Measurements from ENCODE around the gene ZDHHC13.

Gene ZDHHC13, protein sequence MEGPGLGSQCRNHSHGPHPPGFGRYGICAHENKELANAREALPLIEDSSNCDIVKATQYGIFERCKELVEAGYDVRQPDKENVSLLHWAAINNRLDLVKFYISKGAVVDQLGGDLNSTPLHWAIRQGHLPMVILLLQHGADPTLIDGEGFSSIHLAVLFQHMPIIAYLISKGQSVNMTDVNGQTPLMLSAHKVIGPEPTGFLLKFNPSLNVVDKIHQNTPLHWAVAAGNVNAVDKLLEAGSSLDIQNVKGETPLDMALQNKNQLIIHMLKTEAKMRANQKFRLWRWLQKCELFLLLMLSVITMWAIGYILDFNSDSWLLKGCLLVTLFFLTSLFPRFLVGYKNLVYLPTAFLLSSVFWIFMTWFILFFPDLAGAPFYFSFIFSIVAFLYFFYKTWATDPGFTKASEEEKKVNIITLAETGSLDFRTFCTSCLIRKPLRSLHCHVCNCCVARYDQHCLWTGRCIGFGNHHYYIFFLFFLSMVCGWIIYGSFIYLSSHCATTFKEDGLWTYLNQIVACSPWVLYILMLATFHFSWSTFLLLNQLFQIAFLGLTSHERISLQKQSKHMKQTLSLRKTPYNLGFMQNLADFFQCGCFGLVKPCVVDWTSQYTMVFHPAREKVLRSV

DNA sequence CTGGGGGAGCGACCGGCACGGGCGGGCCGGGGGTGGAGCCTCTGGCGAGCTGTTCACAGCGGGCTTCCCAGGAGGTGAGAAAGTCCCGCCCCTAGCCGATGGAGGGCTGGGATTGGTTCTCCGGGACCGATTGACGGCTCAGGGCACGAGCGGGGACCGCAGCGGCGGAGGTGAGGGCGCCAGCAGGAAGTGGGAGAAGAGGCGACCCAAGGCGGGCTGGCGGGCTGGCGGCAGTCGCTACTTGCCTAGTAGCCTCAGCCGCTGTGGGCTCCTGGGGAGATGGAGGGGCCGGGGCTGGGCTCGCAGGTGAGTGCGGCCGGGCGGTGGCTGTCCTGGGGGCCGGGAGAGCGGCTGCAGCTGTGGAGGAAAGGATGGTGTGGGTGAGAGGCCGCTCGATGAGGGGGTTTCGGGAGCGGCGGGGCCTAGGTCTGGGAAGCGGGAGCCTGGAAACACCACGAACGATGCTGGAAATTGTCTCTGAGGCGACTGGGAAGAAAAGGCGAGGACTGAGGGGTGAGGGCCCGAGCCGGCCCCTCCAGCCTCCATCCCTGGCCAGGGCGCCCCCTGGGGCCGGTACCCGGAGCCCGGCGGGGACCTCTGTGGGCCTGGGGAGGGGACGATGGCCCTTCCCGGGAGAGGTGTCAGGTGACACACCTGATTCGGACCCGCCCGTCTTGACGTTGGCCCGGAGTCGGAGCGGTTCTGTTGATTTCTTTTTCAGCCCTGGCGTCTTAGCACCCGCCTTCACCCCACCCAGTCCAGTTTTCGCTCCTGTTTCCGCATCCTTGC, at the start of gene ZDHHC13:
TSS of gene ZDHHC13 (plus strand) at position 198 of the 789 bp plus-strand sequence. CDS start at position 280, 82 bp downstream.
- peak; percentile 93 to 94 (median 93) for DNase-seq (ENCODE audit: low read depth in 3 of 3)

DNA sequence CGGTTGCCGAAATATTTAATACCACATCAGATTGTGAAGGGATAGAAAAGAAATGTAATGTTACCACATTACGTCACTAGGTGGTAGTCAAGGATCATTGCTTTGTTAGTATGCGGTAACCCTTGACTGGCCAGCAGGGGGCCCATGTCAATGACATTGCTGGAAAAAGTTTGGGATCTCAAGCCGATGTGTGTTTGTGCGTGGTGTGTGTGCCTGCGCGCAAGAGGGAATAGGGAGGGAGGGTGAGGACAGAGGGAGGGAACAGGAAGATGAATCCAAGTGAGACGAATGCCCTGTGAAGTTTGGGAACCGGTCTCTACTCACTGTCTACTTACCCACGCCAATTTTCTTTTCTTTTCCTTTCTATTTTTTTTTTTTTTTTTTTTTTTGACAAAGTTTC, 45.7 kb upstream of the ZDHHC13 start:
- DNase-seq (ENCODE audit: low read depth in 3 of 3): peak; percentile 21 to 37 (median 31)

DNA sequence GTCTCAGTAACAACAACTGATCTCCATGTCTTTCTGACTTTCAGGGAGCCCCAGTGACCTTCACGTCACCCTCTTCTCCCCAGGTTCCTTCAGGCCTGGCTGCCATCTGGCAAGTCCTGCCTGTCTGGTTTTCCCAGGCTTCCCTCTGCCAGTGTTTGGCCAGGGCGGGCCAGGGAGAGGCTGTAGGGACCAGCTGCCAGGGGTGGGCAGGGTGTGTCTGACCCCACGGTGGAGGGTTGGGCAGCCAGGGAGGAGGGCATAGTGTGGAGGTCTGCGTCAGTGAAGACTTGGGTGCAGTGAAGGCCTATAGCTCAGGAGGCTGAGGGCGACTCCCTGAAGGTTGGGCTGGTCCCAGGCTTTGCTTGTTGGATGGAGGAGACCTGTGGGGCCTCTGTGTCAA, 44.5 kb upstream of the ZDHHC13 start:
- no peak for DNase-seq (ENCODE audit: low read depth in 3 of 3)

DNA sequence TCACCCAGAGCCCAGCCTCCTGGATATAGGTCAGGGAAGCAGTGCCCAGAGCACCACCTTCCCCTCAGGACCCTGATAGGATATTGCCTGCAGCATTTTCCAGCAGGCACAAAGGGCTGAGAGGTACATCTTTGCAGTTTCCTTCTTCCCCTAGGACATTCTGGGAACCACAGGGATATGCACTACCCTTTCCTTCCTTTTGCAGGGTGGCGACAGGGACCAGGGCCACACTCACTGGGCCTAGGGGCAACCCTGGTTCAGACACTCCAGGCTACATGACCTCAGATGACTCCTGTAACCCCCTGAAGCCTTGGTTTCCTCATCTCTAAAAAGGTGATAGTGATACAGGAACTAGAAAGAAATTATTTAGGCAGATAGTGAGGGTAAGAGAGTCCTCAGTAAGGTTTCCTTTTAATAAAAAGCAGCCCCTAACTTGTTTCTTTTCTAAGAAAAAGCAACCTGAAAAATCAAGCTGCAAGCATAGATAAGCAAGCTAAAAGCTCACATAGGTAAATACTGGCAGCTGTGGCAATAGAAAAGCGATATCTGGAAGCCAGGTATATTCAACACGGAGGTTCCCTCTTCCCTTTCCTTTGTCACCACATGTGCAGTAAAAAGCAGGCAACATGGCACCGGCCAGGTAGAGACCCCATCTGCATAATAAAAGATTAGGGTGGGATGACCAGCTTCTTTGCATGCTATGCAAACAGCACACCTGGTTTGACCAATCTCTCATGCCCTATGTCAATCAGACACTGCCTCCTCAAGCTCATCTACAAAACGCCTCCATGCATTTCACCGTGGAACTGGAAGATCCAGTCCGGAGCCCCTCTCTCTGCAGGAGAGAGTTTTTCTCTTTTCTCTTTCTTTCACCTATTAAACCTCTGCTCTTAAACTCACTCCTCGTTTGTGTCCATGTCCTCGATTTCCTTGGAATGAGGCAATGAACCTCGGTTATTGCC, 43.2 kb upstream of the ZDHHC13 start:
- DNase-seq (ENCODE audit: low read depth in 3 of 3): no peak

DNA sequence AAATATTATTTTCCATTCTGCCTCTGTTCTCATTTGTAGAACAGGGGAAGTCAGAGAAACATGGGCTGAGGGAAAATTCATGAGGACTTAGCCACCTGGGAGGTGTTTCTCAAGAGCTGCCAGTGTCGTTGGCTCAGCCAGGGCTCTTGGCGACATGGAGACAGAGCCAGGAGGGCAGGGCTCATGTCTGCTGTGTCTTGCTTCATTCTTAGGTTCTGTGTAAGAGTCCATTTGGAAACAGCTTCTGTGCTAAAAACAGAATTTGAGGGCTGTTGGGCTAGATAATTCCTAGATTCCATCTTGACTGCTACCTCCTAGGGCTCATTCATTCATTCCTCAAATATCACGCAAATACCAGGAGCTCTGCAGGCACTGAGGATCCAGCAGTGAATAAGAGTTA, 41.3 kb upstream of the ZDHHC13 start:
- no peak for DNase-seq (ENCODE audit: low read depth in 3 of 3)

DNA sequence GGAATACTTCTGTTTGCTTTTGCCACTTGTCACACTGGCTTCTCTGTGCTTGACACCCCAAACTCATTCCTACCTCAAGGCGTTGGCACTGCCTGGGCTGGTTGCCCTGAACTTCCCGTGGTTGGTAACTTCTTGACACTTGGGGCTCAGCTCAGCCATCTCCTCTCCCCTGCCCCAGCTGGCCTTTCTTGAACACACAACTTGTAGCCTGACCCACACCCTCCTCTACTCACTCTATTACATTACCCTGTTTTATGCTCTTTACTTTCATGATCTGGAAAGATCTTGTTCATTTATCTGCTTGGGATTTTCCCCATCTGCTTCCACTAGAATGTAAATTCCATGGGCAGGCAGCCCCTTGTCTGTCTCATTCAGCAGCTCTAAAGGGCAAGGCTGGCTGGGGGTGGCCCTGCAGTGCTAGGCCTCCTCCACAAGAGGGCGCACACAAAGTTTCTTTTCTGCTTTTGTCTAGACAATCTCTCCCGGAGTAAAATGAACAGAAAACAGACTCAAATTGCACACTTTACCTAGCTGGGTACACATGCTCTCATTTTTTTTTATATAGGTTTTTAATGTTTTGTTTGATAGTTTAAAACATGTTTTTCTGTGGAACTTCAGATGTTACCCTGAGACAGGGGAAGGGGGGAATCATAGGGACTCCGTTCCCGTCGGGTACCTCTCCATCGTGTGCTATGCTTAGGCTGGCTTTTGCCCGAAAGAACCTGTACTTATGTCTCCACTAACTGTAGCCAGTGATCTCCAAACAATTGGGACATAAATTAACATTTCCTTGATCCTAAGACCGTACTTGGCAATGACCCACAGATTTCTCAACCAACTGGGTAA, 40.0 kb upstream of the ZDHHC13 start:
- DNase-seq (ENCODE audit: low read depth in 3 of 3): peak; percentile 26 to 43 (median 43)

DNA sequence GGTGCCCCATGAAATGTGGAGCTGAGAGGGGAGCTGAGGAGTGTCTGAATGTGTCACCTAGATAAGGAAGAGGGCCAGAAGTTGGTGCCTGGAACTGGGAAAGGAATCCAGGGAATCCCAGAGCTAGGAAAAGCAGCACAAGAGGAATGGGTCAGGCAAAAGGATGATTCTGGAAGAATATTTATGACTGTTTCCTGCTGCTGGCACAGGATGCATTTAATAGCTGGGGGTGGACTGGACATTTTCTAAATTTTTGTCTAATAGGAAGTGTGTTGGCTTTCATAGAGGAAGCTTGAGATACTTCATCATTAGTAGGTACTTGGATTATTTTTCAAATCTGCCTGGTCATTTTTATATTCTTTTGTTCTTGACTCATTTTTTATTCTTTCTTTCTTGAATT, 39.0 kb upstream of the ZDHHC13 start:
- DNase-seq (ENCODE audit: low read depth in 3 of 3): no peak

DNA sequence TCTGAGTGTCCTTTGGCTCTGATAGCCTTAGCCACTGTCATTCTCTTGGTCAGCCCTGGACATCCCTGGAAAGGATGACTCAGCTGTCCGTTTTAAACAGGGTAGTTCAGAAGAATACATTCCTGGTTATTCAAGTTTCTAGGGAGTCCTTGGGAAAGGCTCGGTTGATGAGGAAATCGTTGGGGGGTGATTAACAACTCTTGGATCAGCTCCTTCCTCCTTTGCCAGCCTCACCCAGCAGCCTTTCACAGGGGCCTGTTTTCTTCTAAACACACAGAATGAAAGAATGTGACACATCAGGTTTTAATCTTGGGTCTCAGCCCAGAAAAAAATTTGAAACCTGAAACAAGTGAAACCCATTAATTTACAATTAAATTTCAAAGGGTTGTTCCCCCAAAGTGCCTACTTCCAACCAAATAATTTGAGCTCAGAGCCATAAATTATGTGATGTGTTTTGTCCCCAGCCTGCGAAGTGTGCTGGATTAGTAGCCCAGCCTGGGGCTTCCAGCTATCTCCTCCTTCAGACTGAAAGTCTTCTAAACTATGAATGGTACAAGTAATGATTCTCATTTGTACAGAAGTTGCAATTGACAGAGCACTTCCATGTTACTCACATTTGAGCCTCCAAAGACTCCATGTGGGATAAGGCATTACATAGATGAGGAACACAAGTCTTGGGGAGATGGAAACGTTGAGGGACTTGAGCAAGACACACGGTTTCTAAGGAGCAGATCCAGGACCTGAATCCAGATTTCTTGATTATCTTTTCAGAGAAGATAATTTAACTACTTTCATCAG, 37.1 kb upstream of the ZDHHC13 start:
- DNase-seq (ENCODE audit: low read depth in 3 of 3): no peak

DNA sequence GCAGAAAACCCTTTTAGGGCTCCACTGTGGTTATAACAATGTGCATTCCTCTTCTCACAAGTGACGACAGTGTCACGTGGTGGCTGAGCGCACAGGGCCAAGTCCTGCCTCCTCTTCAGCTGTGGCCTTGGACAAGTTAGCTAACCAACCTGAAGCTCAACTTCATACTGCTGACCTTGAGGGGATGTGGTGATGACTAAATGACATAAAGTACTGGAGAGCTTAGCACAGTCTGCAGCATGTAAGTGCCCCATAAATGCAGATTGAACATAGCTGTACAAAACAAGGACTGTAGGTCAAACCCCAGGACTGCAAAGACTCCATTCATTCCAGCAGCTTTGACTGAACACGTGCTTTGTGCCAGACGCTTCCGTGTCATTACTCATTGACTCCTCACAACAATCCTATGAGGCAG, 36.4 kb upstream of the ZDHHC13 start:
- DNase-seq (ENCODE audit: low read depth in 3 of 3): no peak

DNA sequence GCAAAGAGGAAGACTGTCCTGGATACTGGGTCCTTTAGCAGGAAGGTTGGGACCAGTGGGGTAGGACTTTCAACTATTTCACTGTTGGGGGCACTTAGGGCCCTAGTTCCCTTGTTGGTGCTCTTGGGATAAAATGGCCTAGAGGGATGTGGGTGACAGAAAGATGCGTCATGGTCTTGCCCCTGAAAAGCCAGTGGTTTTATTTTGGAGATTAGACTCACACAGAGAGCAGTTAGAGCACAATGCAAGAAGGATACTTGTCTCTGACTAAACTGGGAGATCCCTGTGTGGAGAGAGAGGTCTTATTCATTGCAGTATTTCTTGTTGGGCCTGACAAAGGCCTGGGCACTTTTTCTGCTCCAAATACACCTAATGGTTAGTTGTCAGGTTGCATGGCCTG, 33.8 kb upstream of the ZDHHC13 start:
- no peak for DNase-seq (ENCODE audit: low read depth in 3 of 3)

DNA sequence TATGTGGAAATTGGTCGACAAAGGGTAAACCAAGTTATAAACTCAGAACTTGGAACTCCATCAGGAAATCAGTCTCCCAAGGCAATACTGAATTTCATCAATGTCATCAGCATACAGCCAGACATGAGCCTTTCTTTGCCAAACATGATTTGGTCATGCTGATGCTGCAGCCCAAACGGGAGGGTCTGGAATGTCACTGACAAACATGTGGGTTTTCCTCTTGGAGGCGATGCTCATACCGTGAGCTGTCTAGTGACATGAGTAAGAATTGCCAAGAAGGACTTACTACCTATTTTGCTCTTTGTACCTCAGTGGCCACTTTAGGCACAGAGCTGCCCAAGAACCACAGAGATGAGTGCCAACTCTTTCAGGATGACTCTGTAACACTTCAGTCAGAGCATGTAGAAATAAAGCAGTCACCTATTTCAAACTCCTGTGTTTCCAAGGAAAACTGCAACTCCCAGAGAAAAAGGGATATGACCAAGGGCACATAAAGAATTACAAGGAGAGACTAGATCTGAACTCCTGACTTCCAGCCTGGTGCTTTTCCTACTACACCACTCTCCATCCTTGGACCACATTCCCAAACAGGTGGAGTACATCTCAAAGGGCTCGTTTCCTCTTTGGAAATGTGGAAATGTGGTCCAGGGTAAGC, 32.2 kb upstream of the ZDHHC13 start:
- DNase-seq (ENCODE audit: low read depth in 3 of 3): no peak

DNA sequence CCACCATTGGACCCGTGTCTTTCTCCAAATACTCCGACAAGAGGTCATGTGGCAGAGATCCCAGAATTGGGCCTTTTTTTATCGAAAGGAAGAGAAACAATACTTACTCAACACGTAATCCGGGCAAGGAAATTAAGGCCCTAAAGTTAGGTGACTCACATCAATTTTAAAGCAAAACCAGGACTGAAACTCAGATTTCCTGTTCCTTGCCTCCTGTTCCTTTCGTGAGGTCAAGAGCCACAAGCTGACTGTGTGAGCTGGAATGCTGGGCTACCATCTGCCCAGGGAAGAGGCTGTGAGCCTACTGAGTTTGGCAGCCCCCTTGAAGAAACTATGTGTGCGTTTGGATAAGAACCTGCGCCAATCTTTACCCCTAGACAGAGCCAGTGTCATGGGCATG, 29.3 kb upstream of the ZDHHC13 start:
- DNase-seq (ENCODE audit: low read depth in 3 of 3): no peak

DNA sequence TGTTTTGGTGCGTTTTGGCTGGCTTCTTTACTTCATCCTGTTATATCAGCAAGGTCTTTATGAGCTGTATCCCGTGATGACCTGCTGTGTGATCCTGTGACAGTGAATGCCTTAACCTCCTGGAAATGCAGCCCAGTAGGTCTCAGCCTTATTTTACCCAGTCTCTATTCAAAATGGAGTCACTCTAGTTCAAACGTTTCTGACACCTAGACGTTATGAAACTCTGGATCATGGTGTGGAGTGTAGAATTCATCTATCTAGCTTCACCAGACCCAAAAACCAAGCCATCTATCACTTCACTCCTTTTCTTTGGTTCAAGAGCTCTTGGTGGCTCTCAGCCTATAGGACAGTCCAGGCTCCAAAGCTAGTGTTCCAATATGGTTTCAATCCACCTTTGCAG, 28.2 kb upstream of the ZDHHC13 start:
- DNase-seq (ENCODE audit: low read depth in 3 of 3): no peak

DNA sequence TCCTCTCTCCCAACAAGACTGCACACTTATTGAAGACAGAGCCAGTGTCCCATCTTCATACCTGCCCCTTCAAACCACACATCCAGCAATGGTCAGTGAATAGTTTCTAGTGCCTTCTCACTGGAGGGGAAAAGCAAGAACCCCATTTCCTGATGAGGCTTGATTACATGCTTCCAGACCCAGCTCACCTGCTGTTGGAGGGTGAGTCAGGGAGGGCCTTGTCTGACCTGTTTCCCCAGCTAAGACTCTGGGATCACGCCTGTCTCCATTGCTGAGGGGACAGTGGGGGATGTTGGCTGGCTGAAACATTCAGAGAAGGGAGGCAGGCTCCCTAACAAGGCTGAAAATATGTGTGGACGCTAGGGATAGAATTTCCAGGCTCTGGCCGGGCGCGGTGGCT, 27.5 kb upstream of the ZDHHC13 start:
- DNase-seq (ENCODE audit: low read depth in 3 of 3): no peak

DNA sequence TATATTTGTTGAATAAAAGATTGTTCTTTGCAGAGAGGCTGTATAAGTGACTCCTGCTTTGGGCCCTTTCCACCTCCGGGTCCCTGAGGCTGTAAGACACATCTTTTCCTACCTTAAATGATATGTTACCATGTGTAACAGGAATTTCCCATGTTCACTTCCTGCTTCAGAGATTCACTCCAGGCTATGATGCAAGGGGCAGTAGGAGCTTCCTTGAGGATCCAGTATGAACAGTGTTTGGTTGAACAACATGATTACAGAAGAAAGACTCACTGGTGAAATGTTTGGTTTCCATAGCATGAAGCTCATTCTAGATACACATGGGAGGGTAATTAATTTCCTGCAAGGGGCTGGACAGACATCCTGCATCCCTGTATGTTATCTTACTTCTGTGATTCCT, 25.6 kb upstream of the ZDHHC13 start:
- DNase-seq (ENCODE audit: low read depth in 3 of 3): no peak

DNA sequence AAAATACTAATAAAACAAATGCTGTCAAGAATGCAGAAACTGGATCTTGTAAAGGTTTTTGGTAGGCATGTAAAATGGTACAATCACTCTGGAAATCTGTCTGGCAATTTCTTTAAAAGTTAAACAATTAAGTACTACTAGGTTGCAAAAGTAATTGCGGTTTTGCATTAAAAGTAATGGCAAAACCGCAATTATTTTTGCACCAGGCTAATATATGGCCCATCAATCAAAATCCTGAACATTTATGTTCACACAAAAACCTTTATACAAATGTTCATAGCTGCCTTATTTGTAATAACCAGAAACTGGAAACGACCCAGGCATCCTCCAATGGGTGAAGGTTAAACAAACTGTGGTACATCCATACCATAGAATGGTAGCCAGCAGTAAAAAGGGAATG, 24.6 kb upstream of the ZDHHC13 start:
- DNase-seq (ENCODE audit: low read depth in 3 of 3): no peak

DNA sequence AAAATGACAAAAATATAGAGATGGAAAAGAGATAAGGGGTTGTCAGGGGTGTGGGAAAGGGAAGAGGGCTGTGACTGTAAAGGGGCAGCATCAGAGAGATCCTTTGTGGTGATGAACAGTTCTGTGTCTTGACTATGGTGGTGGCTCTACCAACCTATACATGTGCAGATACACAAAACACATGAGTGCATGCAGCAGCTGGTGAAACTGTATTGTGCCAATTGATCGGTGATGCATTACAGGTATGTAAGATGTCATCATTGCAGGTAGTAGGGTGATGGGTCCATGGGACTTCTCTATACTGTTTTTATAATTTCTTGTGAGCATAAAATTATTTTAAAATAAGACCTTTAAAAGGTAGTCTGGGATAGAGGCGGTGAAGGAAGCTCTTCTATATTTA, 24.1 kb upstream of the ZDHHC13 start:
- no peak for DNase-seq (ENCODE audit: low read depth in 3 of 3)

DNA sequence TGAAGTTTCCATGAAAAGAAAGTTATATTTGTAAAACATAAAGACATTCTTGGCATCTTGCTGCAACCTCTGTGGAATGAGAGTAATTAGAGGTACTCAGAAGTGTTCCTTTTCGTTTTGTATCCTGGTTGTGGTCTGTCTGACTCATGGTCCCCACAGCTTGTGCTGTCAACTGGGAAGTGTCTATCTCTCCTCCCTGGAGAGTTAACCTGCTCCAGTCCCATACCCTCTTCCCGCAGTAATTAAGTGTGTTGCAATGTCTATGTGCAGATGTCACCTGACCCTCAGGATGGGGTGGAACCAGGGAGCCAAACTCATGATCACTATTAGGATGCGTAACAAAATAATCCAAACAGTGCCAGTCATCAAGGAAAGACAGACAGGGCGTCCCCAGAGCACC, 23.0 kb upstream of the ZDHHC13 start:
- no peak for DNase-seq (ENCODE audit: low read depth in 3 of 3)

DNA sequence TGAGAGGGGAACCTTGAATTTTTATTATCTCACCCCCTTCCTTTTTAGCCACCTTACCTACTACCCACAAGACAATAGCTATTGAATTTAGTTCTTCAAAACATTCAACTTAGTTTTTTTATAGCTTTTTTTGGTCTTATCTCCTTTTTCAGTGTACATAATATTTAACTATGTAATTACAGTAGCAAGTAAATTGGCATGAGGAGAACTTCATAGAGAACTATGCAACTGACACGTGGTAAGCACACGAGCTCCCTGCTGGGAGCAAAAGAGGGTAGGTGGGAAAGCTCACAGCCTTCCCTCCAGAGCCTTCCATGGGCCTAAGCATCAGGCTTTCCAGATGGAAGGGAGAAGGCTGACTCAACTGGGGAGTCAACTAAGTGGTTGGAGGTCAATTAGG, 22.1 kb upstream of the ZDHHC13 start:
- DNase-seq (ENCODE audit: low read depth in 3 of 3): no peak

Data from stimulated activated CD4-positive, alpha-beta T cell treated with anti-CD3 and anti-CD28 coated beads, TNF-alpha, amount 100 ng/mL, for 48 hours (primary cell).